GM21423 (cell line): Measurements from ENCODE around the gene ZNF283.

ENCODE experiments used
- ATAC-seq: cut with Tn5 transposase; IDR thresholded peaks from one replicate; pipeline ENCODE4 v1.9.1; 2021; ENCODE audit warnings: mild to moderate bottlenecking, moderate library complexity; ENCODE audit not compliant: unreplicated experiment

ZNF283 gene

DNA sequence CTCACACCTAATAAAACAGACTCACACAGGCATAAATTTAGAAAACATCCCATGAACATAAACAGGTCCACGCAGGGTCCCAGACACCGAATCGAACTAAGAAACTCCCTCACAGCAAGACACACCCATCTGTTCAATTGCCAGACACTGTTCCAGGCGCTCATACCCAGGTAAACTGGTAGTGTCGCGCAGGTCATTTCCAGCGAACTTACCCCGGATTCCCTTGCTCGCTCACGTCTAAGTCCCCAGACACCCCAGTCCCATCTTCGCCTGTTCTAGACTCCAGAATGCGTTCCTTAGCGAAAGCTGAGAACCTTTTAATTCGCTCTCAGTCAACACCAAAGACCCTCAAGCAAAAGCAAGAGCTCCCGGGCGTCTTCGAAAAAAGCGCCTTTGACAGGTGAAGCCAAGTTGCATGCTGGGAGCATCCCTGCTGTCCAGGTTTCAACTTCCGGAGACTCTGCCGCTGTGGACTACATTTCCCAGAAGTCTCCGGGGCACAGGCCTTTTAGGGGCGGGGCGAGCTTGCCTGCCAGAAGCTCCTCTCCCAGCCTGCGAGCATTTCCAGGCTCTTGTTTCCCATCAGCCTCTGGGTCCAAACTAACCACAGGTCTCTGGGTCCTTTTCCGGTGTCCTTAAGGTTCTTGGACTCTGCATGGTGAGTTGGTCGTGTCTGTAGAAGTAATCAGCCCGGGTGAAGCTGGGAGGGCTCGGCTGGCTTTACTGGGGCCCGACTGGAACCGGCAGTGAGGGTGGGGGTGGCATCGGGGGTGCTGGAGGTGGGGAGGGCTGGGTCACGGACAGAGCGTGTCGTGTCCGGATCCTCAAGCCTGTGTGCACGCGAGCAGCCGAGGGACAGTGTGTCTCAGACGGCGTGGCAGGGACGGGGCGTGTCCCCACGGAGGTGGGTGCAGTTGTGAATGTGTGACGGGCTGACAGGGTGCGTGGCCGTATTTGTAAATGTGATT, at the start of gene ZNF283:
ZNF283 (plus strand) TSS at position 535 of the 968 bp plus-strand sequence. CDS start 6,184 bp downstream, outside the sequence.
- ATAC-seq: peak; percentile 88

DNA sequence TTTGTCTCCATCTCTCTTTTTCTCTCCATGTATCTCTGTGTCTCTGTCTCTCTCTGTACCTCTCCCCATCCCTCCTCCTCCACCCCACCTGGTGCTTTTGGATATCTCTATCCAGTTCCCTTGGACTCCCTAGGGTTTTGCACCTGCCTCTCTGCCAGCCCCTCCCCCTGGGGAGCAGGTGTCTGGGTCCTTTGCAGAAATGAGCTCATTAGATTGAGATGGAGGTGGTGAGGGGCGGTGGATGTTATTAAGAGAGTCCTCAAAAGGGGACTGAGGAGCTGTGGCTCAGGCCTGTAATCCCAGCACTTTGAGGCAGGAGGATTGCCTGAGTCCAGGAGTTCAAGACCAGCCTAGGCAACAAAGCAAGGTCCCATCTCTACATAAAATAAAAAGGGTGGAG, 48.5 kb upstream of the ZNF283 start:
- no peak for ATAC-seq

DNA sequence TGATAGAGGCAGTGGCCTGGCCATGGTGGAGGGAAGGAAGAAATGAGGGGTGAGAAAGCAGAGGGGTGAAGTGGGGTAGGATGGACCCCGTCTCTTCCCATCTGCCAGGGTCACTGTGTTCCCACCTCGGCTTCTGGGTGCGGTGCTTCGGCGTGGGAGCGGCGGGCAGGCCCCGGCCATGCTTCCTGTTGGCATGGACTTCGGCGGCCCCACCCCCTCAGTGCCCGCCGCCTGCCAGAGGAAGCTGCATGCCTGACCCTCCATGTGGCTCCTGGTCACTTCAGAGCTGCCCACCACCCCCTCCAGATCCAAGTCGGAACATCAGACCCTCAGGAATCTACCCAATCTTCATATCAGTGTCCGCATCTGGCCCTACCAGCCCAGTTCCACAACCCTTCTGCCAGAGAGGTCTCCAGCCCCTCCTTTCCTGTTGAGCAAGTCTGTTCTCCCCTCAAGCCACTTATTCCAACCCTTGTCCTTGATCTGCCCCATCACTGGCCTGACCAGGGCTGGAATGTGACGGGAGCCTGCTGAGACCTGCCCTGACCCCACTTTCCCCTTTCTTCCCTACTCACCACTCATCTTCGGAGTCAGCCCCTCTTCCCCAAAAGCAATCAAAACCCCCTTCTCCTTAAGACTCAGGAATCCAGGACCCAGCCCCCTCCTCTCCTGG, 47.8 kb upstream of the ZNF283 start:
- no peak for ATAC-seq

DNA sequence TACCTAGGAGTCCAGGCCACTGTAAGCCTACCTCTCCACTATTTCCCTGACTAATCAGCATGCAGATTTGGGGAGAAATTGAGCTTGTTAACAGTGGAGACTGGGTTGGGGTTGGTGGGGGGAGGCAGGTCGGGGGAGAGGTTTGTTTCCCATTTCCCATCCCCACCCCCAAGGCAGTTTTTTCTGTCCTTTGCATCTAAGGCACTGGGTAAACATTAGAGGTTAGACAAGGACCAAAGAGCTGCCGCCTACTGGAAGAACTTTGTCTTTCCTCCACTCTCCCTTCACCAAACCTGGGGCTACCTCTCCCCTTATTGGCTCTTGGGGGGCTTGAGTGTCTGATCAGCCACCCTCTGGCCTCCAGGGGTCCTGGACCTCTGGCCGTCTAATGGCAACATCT, 47.3 kb upstream of the ZNF283 start:
- ATAC-seq: no peak

DNA sequence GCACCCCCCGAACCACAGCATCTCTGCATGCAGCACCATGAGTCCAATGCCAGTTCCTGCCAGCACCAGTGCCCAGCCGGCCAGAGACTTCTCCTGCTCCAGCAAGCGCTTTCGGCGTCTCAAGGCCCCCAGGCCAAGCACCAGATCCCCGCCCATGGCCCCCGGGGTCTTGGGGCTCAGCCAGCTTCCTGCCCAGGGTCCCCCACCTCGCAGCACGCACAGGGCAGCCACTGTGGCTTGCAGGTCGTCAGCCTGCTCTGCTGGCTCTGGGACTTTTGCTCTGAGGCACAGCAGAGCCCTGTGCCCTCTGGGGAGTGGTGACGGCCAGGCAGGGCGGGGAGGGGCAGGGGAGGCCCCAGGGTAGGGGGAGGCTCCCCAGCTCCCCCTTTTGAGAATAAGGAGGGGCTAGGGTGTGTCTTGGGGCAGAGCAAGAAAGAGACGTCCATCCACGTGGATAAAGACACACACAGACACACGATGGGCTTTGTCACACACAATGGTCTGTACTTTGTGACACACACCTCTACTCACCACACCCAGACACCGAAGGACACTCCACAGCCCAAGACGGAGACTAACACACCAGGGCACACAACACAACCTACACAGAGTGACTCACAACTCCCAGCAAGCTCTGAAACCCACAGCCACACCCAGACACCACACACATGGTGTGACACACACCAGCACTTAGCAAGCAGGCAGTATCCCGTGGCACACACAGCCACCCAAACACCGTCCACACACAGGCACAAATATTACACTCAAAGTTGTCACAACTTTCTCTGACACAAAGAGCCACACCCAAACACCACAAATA, 46.2 kb upstream of the ZNF283 start, which contains the start of gene KCNN4:
KCNN4 (minus strand) TSS at position 268 of the 820 bp plus-strand sequence; CDS start at position 156, 112 bp downstream.
- ATAC-seq: no peak

DNA sequence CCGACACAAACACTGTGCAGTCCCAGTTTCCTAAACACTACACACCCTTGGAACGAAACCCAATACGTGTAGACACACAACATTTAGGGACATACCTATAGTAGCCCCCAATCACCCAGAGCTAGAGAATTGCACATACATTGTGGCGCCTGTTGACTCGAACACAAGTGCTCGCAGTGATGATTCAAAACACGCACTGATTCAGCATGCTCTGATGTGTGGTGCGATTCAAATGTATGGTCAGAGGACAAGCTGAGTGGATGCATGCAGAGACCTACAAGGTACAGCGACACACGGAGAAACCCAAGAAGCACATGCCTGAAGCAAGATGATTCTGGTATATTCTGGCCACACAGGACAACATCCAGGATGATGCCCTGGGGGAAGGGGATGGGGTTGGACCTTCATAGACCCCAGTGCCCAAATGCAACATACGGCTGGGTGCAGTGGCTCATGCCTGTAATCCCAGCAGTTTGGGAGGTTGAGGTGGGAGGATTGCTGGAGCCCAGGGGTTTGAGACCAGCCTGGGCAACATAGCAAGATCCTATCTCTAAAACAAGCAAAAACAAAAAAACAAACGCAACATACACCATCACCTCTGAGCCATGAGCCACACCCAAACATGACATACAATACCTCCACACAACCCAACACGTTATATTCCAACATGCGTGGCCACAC, 45.4 kb upstream of the ZNF283 start:
- no peak for ATAC-seq

DNA sequence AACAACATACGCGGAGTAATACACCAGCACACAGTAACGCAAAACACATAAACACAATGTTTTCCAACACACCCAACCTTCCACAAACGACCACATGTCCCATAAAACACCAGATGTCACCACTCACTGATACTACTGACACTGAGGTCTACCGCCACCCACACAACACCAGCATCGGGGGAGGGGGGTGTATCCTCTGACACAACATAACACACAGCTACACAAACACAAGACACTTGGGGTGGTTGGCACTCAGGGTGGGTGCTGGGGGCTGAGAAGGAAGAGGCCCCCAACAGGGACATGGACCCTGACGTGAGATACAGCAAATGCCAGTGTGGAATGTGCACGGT, 44.8 kb upstream of the ZNF283 start:
- ATAC-seq: no peak

DNA sequence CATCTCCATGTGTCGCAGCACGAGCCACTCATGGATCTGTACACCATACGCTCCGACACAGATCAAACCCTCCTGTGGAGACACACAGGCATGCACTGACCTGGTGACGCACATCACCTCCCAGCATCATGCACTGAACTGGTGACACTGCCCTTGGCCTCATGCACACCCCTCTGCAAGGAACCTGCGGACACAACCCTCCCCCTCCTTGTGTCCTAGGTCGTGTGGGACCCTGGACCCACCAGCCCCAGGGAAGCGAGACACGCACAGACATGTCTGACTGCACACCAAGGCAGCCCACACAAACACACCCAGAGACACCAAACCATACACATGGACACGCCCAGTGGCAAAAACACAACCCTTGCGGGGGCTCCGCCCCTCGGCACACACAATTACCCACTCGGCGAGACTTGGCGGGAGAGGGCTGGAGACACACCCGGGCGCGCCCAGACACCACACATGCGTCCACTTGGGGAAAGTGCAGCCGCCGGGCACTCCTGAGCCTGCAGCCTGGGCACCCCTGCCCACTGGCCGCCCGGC, 44.4 kb upstream of the ZNF283 start:
- ATAC-seq: no peak

DNA sequence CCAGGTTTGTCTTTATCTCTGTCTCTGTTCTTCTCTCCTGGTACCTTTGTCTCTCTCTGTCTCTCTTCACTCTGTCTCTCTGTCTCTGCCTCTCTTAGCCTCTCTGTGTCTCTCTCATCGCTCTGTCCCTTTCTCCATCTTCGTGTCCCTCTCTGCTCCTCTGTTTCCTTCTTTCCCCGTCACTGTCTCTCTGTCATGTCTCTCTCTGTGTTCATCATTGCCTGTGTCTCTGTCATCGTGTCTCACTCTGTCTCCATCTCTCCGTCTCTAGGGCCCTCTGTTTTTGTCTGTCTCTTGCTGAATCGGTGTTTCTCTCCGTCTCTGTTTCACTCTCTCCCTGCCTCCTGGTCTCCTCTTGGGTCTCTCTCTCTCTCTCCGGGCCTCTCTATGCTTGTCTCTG, 43.5 kb upstream of the ZNF283 start:
- ATAC-seq: no peak

DNA sequence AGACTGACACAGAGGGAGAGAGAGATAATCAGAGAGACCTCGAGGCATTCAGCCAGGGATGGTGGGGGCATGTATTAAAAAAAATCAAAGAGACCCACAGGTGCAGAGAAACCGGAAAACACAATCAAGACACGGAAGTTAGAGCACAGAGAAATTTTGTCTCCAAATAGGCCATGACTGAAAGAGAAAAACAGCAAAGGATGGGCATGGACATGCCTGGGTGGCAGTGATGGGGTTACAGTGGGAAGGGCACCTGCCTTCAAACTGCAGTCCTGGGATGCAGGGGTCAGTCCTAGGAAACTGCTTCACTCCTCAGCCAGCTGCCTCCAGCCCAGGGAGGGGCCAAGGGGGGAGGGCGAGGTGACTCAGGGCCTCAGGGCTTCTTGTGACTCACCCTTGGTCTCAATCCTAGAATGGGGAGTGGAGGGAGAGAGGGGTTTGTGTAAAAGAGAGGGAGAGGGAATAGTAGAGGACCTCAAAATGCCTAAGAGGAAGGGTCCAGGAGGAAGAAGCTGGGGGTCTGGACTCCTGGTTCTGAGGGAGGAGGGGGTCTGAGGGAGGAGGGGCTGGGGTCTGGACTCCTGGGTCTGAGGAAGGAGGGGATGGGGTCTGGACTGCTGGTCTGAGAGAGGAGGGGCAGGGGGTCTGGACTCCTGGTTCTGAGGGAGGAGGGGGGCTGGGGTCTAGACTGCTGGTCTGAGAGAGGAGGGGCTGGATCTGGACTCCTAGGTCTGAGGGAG, 42.7 kb upstream of the ZNF283 start:
- ATAC-seq: no peak

DNA sequence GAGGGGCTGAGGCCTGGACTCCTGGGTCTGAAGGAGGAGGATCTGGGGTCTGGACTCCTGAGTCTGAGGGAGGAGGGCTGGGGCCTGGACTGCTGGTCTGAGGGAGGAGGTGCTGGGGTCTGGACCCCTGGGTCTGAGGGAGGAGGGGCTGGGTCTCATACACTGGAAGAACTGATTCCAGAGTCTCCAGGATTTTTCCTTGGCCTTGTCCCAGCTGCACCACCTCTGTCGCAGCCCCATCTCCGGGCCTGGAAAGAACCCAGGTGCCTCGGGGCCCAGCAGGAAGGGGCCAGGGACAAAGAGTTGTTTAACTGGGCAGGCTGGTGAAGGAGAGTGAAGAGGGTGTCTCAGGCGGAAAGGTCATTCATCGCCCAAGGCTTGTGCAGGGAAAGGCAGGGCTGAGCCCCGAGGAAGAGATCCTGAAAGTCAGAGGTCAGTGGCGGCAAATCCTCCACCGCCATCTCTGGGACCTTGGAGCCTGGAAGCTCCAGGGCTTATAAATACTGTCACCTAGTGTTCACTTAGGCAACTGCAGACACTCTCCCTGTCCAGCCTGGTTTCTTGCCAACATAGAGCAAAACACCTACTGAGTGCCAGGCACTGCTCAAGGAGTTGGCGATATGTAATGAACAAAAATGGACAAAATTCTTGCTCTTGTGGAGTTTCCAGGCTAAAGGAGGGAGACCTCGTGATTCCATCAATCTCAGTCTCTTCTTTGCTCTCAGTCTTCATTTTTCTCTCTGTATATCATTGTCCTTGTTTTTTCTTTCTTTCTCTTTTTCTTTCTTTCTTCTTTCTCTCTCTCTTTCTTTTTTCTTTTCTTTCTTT, 41.9 kb upstream of the ZNF283 start:
- ATAC-seq: no peak

DNA sequence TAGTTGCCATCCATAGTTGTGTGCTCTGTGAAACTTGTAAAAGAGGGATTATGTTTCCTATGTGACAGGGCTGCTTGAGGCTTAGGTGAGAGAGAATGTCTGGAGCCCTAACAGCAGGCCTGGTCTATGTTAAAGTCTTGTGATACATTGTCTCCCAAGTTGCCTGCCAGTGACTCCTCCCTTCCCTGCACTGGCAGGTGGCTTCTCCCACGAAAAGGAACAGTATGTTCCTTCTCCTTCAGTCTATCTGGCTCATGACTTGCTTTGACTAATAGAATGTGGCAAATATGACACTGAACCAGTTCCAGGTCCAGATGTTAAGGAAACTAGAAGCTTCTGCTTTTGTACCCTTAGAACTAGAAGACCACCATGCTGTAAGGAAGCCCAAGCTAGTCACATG, 40.5 kb upstream of the ZNF283 start:
- ATAC-seq: no peak

DNA sequence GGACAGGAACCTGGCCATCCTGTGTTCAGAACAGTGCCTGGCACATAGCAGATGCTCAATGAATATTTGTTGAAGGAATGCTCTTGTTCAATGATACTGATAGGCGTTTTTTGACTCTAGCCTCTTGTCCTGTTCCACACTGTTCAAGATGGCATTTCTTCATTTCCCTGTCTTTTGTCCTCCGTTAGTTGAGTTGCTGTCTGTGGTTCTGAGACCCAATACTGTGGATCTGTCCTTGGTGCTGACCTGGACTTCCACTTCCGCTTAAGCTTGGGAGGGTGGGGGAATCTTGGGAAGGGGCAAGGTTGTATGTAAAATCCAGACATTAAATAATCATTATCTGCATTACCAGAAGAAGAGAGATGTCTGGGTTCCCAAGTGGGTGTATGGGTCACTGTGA, 38.1 kb upstream of the ZNF283 start:
- no peak for ATAC-seq

DNA sequence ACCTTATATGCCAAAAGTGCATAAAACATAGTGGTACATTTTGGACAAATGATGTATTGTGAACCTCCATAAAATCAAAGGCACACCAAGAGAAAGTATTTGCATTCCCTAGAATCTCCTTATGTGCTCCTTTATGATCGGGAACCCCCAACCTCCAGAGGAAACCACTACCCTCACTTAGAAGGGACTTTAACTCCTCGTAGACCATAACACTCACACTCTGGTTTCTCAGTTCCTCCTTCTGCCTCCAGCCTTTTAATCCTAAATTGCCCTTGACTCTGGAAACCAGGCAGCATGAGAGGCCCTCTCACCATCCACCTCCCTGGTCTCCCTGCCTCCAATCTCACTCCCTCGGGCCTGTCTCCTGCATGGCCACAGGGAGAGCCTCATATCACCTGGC, 36.5 kb upstream of the ZNF283 start:
- ATAC-seq: no peak

DNA sequence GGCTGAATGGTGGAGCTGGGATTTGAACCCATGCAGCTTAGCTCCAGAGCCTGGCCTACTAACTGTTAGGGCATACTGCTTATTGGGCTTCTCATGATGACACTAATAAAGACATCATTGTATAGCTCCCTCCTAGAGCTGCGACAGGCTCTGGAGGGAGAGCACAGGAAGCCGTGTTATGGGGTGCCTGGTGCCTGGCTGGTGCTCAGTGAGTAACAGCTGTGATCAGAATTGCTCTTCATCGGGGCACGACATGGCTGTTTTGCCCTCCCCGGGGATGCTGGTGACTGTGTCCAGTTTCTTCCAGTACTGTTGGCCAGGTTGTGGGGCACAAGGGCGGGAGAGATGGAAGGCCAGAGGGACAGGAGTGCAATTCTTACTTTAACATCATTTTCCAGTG, 30.0 kb upstream of the ZNF283 start:
- no peak for ATAC-seq

DNA sequence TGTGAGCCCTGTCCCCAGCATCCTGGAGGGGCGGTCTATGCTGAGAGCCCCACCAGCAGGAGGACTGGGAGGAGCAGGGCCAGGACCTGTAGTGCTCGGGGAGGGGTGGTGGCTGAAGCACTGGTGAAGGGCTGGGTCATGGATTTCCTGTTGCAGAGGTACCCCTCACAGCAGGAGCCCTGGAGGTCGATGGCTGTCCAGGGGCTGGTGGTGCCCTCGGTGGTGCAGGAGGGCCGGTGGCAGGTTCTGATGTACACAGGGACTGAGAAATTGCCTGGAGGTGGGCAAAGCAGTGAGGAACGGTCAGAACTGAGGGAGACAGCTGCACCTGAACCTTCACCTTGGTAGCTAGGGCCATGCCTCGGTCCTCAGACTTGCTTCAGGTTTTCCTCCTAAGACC, 29.6 kb upstream of the ZNF283 start:
- no peak for ATAC-seq

DNA sequence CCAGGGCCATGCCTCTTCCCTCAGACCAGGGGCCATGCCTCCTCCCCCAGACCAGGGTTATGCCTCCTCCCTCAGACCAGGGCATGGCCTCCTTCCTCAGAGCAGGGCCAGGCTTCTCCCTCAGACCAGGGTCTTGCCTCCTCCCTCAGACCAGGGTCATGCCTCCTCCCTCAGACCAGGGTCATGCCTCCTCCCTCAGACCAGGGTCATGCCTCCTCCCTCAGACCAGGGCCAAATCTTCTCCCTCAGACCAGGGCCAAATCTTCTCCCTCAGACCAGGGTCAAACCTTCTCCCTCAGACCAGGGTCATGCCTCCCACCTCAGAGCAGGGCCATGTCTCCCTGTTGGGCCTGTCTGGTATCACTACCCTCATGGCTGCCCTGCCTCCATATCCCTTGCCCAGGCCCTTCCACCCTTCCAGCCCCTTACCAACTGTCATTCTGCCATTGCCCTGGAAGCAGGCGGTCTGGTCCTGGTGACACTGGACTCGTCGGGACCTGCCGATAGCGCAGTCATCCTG, 29.0 kb upstream of the ZNF283 start:
- ATAC-seq: no peak

DNA sequence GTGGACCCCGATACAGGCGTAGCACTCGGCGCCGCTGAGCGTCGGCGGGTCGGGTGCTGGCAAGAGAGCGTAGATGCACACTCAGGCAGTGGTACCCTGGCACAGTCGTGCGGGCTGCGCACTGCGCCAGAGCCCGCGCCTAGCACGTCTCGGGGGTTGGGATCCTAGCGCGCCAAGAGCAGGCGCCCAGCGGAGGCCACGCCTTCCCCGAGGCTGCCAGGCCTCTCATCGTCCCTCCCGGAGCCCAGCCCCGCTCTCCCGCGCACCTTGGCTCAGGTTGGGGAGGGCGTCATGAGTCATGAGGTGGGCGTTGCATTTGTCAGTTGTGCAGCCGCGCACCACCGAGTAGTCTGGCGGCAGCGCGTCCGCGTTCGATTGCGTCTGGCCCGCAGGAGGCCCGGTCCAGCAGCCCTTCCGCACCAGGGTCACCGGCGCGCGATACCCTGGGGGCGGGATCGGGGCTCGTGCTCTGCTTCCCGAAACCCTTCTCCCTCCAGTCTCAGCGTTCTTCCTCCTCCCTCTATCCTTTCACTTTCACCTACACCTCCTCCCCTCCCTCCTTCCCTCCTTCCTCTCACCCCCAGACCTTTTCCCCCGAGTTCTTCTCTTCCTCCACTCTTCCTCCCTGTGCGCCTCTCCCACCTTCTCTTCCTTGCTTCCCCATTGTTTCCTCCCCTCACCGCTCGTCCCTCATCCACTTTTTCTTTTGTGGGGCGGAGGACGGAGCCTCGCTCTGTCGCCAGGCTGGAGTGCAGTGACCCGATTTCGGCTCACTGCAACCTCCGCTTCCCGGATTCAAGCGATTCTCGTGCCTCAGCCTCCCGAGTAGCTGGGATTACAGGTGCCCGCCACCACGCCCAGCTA, 28.3 kb upstream of the ZNF283 start:
- ATAC-seq: no peak
